ACC112 (cell line): ENCODE results near the gene DAD1.
"Not testable (repeated sequence)": the region's sequence is repeated elsewhere in the genome, so short reads cannot be mapped to it uniquely, and the experiment has no call there.

Experiments
- H2AFZ ChIP-seq: fragments of 200-600 bp; sonication (generic); one replicate; pipeline ENCODE4 v1.6.0; 2017; ENCODE audit warnings: antibody characterized with exemption, low read length; ENCODE audit not compliant: unreplicated experiment
- H3K27ac ChIP-seq: fragments of 200-600 bp; sonication (generic); 2 replicates; pipeline ENCODE4 v1.5.1; 2014; ENCODE audit warnings: low read depth, mild to moderate bottlenecking, antibody characterized with exemption, low read length, moderate library complexity
- H3K27me3 ChIP-seq: fragments of 200-600 bp; sonication (generic); 2 replicates; pipeline ENCODE4 v1.6.1; 2014; ENCODE audit warnings: mild to moderate bottlenecking, antibody characterized with exemption, low read length, moderate library complexity, mixed read lengths; ENCODE audit not compliant: insufficient read depth
- H3K36me3 ChIP-seq: fragments of 200-600 bp; sonication (generic); 2 replicates; pipeline ENCODE4 v1.6.1; 2016; ENCODE audit warnings: mild to moderate bottlenecking, antibody characterized with exemption, low read length, moderate library complexity, mixed read lengths; ENCODE audit not compliant: insufficient read depth
- H3K4me1 ChIP-seq: fragments of 200-600 bp; sonication (generic); one replicate; pipeline ENCODE4 v1.6.1; 2016; ENCODE audit warnings: low read length, mixed read lengths; ENCODE audit not compliant: insufficient read depth, unreplicated experiment, control insufficient read depth
- H3K4me3 ChIP-seq: fragments of 200-600 bp; sonication (generic); 2 replicates; pipeline ENCODE4 v1.5.1; 2014; ENCODE audit warnings: mild to moderate bottlenecking, low read depth, low read length
- H3K79me2 ChIP-seq: fragments of 200-600 bp; sonication (generic); one replicate; pipeline ENCODE4 v1.6.0; 2016; ENCODE audit warnings: low read length; ENCODE audit not compliant: control insufficient read depth, unreplicated experiment, insufficient read depth

DAD1 gene

GRCh38 chr14:22545842-22546721 lies 42.9 kb downstream of the DAD1 start:
- Histone ChIP-seq H3K36me3 (no peaks in the 10 kb centered on the region), H3K27me3 (no peaks in the 10 kb centered on the region), H3K27ac (peak overlapping the region; percentile 44; the same call in 1 of the 2 replicates), H3K4me3 (no peak overlapping the region), H3K79me2 (no peaks in the 10 kb centered on the region), H3K4me1 (peaks cover 35% of the 10 kb centered on the region), H2AFZ (peak overlapping the region; percentile 45)

DNA sequence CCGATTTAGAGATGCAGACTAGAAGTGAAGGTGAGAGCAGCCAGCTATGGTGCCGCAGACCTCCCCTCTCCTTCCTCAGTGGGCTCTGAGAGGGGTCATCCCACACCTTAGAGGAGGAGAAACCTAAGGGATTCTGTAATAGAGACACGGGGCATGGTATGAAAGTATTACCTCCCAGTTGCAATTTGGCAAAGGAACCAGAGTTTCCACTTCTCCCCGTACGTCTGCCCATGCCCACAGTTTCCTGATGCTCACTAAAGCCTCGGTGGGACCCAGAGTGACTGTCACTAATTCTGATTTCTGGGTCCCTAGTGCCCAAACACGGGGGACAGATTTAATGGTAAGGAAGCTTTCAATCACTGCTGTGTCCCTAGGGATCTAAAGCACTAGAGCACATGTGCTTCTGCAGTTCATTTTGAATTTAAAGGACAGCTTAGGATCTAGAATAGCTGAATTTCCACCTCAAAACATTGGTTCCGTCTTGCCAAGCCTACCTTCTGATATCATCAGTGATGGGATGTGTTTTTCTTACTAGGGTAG lies 44.1 kb downstream of the DAD1 start:
- no peaks in the 10 kb centered on the region for H3K27me3 ChIP-seq
- no peak overlapping the region for H3K4me3 ChIP-seq
- no peak overlapping the region for H3K27ac ChIP-seq
- no peak overlapping the region for H2AFZ ChIP-seq
- no peaks in the 10 kb centered on the region for H3K36me3 ChIP-seq
- peaks cover 23% of the 10 kb centered on the region for H3K4me1 ChIP-seq
- no peaks in the 10 kb centered on the region for H3K79me2 ChIP-seq

GRCh38 chr14:22544406-22544805 lies 44.6 kb downstream of the DAD1 start:
- H2AFZ ChIP-seq: no peak overlapping the region
- H3K27ac ChIP-seq: no peak overlapping the region
- H3K36me3 ChIP-seq: no peaks in the 10 kb centered on the region
- peaks cover 19% of the 10 kb centered on the region for H3K4me1 ChIP-seq
- no peak overlapping the region for H3K4me3 ChIP-seq
- no peaks in the 10 kb centered on the region for H3K27me3 ChIP-seq
- H3K79me2 ChIP-seq: no peaks in the 10 kb centered on the region

DNA sequence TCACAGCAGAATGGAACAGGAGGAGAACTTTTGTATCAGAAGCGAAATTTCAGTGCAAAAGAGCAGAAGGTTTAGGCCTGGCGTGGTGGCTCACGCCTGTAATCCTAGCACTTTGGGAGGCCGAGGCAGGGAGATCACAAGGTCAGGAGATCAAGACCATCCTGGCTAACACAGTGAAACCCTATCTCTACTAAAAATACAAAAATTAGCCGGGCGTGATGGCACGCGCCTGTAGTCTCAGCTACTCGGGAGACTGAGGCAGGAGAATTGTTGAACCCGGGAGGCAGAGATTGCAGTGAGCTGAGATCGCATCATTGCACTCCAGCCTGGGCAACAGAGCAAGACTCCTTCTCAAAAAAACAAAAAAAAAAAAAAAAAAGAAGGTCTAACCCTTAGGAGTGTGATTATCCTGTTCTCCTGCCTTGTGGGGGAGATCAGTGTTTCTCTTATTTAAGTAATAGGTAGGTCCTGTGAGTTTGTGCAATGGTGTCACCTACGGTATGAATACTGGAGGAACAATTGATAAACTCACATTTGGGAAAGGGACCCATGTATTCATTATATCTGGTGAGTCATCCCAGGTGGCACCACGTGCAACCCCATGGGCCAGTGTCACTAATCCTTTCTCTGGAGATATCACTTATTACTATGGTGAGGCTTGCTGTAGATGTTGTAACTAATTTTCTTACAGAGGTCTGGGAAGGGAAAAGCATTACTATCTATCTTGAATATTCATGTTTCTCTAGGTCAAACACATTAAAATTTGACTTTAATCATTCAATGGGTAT lies 45.3 kb downstream of the DAD1 start:
- not testable (repeated sequence) for H3K27ac ChIP-seq, H3K36me3 ChIP-seq, H3K27me3 ChIP-seq, H3K79me2 ChIP-seq, H2AFZ ChIP-seq, H3K4me3 ChIP-seq
- H3K4me1 ChIP-seq: peaks cover 20% of the 10 kb centered on the region

DNA sequence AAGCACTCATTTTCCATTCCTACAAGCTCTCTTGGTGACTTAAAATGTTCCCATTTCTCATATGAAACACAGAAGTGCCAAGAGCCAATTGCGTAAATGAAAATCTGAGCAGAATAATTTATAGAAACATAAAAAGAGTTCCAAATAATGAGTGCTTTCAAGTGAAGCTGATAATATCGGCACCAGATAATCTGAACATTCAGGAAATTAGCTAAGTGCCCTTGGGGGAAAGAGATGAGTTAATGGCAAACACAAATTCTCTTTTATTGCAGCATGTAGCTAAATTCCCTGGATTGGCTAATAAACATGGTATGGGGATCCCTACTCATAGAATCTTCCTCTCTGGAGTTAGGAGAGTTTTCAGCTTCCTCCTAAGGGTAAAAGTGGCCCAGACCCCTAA lies 46.7 kb downstream of the DAD1 start:
- no peaks in the 10 kb centered on the region for H3K27me3 ChIP-seq
- H3K4me3 ChIP-seq: no peak overlapping the region
- H3K4me1 ChIP-seq: peaks cover 21% of the 10 kb centered on the region
- no peaks in the 10 kb centered on the region for H3K79me2 ChIP-seq
- H3K36me3 ChIP-seq: no peaks in the 10 kb centered on the region
- no peak overlapping the region for H3K27ac ChIP-seq
- no peak overlapping the region for H2AFZ ChIP-seq

DNA sequence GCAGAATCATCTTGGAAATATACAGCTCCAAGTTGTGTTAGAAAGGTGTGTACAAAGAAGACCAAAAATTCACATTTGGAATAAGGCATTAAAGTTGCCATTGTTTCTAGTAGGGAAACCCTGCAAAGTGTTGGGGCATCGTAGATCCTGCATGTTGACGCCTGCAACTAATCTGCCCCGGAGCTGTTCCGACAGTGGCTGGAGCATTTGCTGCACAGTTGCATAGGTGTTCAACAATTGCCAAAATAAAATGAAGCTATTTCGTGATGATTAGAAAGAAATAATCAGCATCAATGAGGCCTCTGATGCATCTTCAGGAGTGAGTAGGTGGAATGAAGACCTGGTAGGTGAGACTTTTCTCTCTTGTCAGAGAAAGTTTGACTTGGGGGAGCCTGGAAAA lies 47.3 kb downstream of the DAD1 start:
- H3K4me1 ChIP-seq: peaks cover 21% of the 10 kb centered on the region
- H3K27me3 ChIP-seq: no peaks in the 10 kb centered on the region

GRCh38 chr14:22540811-22541360 lies 48.1 kb downstream of the DAD1 start:
- Histone ChIP-seq H3K27me3 (no peaks in the 10 kb centered on the region), H3K27ac (no peak overlapping the region), H3K4me3 (no peak overlapping the region), H3K79me2 (no peaks in the 10 kb centered on the region), H3K36me3 (no peaks in the 10 kb centered on the region), H3K4me1 (peaks cover 19% of the 10 kb centered on the region), H2AFZ (no peak overlapping the region)

More for the DNA sequence above, 47.3 kb downstream of the DAD1 start:
- Histone ChIP-seq H3K27ac (no peak overlapping the region), H3K36me3 (no peaks in the 10 kb centered on the region), H3K4me3 (no peak overlapping the region), H3K79me2 (no peaks in the 10 kb centered on the region), H2AFZ (no peak overlapping the region)

- Histone ChIP-seq H3K27me3 (no peaks in the 10 kb centered on the region), H3K4me1 (peaks cover 17% of the 10 kb centered on the region), H2AFZ (no peak overlapping the region), H3K4me3 (no peak overlapping the region), H3K27ac (no peak overlapping the region), H3K36me3 (no peaks in the 10 kb centered on the region), H3K79me2 (no peaks in the 10 kb centered on the region)
Observed at GRCh38 chr14:22540293-22540692, 48.7 kb downstream of the DAD1 start.

GRCh38 chr14:22539831-22540230 lies 49.2 kb downstream of the DAD1 start:
- H3K27ac ChIP-seq: no peak overlapping the region
- no peak overlapping the region for H2AFZ ChIP-seq
- H3K4me3 ChIP-seq: no peak overlapping the region
- H3K36me3 ChIP-seq: no peaks in the 10 kb centered on the region
- H3K79me2 ChIP-seq: no peaks in the 10 kb centered on the region
- peaks cover 17% of the 10 kb centered on the region for H3K4me1 ChIP-seq
- H3K27me3 ChIP-seq: no peaks in the 10 kb centered on the region

DNA sequence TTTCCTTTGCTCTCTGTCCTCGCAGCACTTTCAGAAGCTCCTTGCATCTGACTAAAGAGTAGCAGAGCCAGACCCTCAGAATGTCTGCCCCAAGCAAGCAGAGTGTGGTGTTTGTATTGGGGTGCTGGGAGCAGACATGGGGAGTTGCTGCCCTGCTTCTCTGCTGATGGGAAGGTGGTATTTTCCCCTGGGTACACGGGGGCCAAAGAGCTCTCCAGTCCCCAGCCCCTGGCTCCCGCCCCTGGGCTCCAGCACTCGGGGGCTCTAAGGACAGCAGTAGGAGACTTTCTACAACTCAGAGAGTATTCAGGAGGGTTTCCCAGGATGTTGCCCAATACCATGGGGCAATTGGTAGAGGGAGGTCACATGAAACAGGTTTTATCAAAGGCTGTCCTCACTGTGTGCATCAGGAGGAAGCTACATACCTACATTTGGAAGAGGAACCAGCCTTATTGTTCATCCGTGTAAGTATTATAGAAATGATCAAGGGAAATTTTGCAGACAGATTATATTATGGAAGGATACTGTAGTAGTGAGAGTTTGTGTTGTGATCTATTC lies 50.3 kb downstream of the DAD1 start:
- Histone ChIP-seq H2AFZ (no peak overlapping the region), H3K36me3 (no peaks in the 10 kb centered on the region), H3K79me2 (no peaks in the 10 kb centered on the region), H3K27ac (no peak overlapping the region), H3K4me1 (peaks cover 17% of the 10 kb centered on the region), H3K4me3 (no peak overlapping the region), H3K27me3 (no peaks in the 10 kb centered on the region)
